HG03565 (cell line): ENCODE results near the gene FHIP1A.

Source experiments
- ATAC-seq: cut with Tn5 transposase; IDR thresholded peaks from one replicate; pipeline ENCODE4 v1.9.1; 2021; ENCODE audit warnings: mild to moderate bottlenecking, moderate library complexity; ENCODE audit not compliant: unreplicated experiment

Gene FHIP1A

GRCh38 chr4:151417766-151418376 is 8.9 kb downstream of the FHIP1A start:
- no peak for ATAC-seq

- no peak for ATAC-seq
Measured at GRCh38 chr4:151418385-151418784, 9.4 kb downstream of the FHIP1A start.

- no peak for ATAC-seq
Measured at GRCh38 chr4:151418856-151419255, 9.9 kb downstream of the FHIP1A start.

- no peak for ATAC-seq
Measured at GRCh38 chr4:151420250-151420807, 11.4 kb downstream of the FHIP1A start.

GRCh38 chr4:151422854-151423253 is 13.9 kb downstream of the FHIP1A start:
- ATAC-seq, result no peak

- no peak for ATAC-seq
Measured at GRCh38 chr4:151426513-151426912, 17.5 kb downstream of the FHIP1A start.

- no peak for ATAC-seq
Measured at GRCh38 chr4:151427266-151427665, 18.3 kb downstream of the FHIP1A start.

- no peak for ATAC-seq
Measured at GRCh38 chr4:151428346-151428745, 19.4 kb downstream of the FHIP1A start.

GRCh38 chr4:151429957-151430570 is 21.1 kb downstream of the FHIP1A start:
- ATAC-seq, result peak; percentile 66

GRCh38 chr4:151430740-151431457 is 21.9 kb downstream of the FHIP1A start:
- ATAC-seq, result no peak

- ATAC-seq, result no peak
Measured at GRCh38 chr4:151431728-151432127, 22.8 kb downstream of the FHIP1A start.

GRCh38 chr4:151432654-151433053 is 23.7 kb downstream of the FHIP1A start:
- ATAC-seq, result no peak

- ATAC-seq, result no peak
Measured at GRCh38 chr4:151434183-151434860, 25.3 kb downstream of the FHIP1A start.

GRCh38 chr4:151436093-151436518 is 27.1 kb downstream of the FHIP1A start:
- ATAC-seq, result no peak

GRCh38 chr4:151437505-151437904 is 28.5 kb downstream of the FHIP1A start:
- ATAC-seq, result no peak

GRCh38 chr4:151438154-151438553 is 29.2 kb downstream of the FHIP1A start:
- no peak for ATAC-seq

GRCh38 chr4:151439320-151439719 is 30.3 kb downstream of the FHIP1A start:
- ATAC-seq, result no peak

- ATAC-seq, result no peak
Measured at GRCh38 chr4:151442002-151442401, 33.0 kb downstream of the FHIP1A start.

- no peak for ATAC-seq
Measured at GRCh38 chr4:151443247-151443646, 34.3 kb downstream of the FHIP1A start.

- no peak for ATAC-seq
Measured at GRCh38 chr4:151443752-151444151, 34.8 kb downstream of the FHIP1A start.

- no peak for ATAC-seq
Measured at GRCh38 chr4:151446208-151446607, 37.2 kb downstream of the FHIP1A start.
